ENCODE data around the gene VPS52. TPM values are rescaled to one million over a fixed set of nuclear protein-coding genes. Genes with fewer than 3 reads are reported as not detected.

Gene VPS52
- total RNA-seq, 1 experiment from 2014 or later, result 39.7 TPM

- no peak for DNase-seq (ENCODE audit: extremely low read depth, low read depth)
Measured at GRCh38 chr6:33212857-33213165, 58.9 kb downstream of the VPS52 start.

- no peak for DNase-seq (ENCODE audit: extremely low read depth, low read depth)
Measured at GRCh38 chr6:33211666-33212422, 59.8 kb downstream of the VPS52 start.

- DNase-seq (ENCODE audit: extremely low read depth, low read depth), result no peak
Measured at GRCh38 chr6:33211136-33211535, 60.5 kb downstream of the VPS52 start.

- no peak for DNase-seq (ENCODE audit: extremely low read depth, low read depth)
Measured at GRCh38 chr6:33209856-33210255, 61.8 kb downstream of the VPS52 start.

- peak; percentile 30 for DNase-seq (ENCODE audit: extremely low read depth, low read depth)
Measured at GRCh38 chr6:33208091-33208967, 63.3 kb downstream of the VPS52 start, which contains the start of gene RING1. Gene RING1, plus strand, starts transcription at chr6:33208500. Its CDS starts 323 bp downstream, at chr6:33208823.

- no peak for DNase-seq (ENCODE audit: extremely low read depth, low read depth)
Measured at GRCh38 chr6:33207552-33208090, 64.1 kb downstream of the VPS52 start.

GRCh38 chr6:33206864-33207551, 64.7 kb downstream of the VPS52 start:
- no peak for DNase-seq (ENCODE audit: extremely low read depth, low read depth)

GRCh38 chr6:33206027-33206863, 65.4 kb downstream of the VPS52 start:
- no peak for DNase-seq (ENCODE audit: extremely low read depth, low read depth)

- DNase-seq (ENCODE audit: extremely low read depth, low read depth), result no peak
Measured at GRCh38 chr6:33205191-33206026, 66.3 kb downstream of the VPS52 start.

- peak; percentile 86 for DNase-seq (ENCODE audit: extremely low read depth, low read depth)
Measured at GRCh38 chr6:33204415-33205190, 67.1 kb downstream of the VPS52 start, which contains the start of gene HSD17B8. Gene HSD17B8, plus strand, starts transcription at chr6:33204655. Its CDS starts 14 bp downstream, at chr6:33204669.

- no peak for DNase-seq (ENCODE audit: extremely low read depth, low read depth)
Measured at GRCh38 chr6:33204165-33204414, 67.6 kb downstream of the VPS52 start.

GRCh38 chr6:33203443-33204164, 68.1 kb downstream of the VPS52 start:
- no peak for DNase-seq (ENCODE audit: extremely low read depth, low read depth)

- DNase-seq (ENCODE audit: extremely low read depth, low read depth), result no peak
Measured at GRCh38 chr6:33202799-33203198, 68.9 kb downstream of the VPS52 start.

- DNase-seq (ENCODE audit: extremely low read depth, low read depth), result no peak
Measured at GRCh38 chr6:33201935-33202334, 69.7 kb downstream of the VPS52 start.

- DNase-seq (ENCODE audit: extremely low read depth, low read depth), result no peak
Measured at GRCh38 chr6:33201147-33201545, 70.5 kb downstream of the VPS52 start.

All from NCI-H460 (cell line).